ENCODE data around the gene SLAMF8.

GRCh38 chr1:159841749-159842148, 15.1 kb downstream of the SLAMF8 start:
- TF ChIP-seq CTCF (IDR thresholded peaks at IDR 0.05 in 8 of 11, conservative IDR thresholded peaks at IDR 0.05 in 3 of 11): no peak
- no peak for TF ChIP-seq POLR2A (IDR thresholded peaks at IDR 0.05)
- TF ChIP-seq POLR2AphosphoS5 (IDR thresholded peaks at IDR 0.05): no peak
